H1 (cell line): ENCODE measurements around the gene UPF1. TPM values are rescaled to one million over a fixed set of nuclear protein-coding genes. Genes with fewer than 3 reads are reported as not detected.

Experiments
- CTCF ChIA-PET: fragments of 300-600 bp; sonication (Branson Sonifier 250); formaldehyde crosslinking; loops from one replicate; lab custom pipeline; 2021; ENCODE audit not compliant: partially characterized antibody; lab: Charles Lee
- POLR2A ChIA-PET: fragments of 300-600 bp; sonication (Branson Sonifier 250); formaldehyde crosslinking; loops from one replicate; lab custom pipeline; 2021; ENCODE audit warnings: inconsistent platforms; ENCODE audit not compliant: partially characterized antibody; lab: Charles Lee
- DNase-seq, 2 experiments: peaks; one replicate each; pipeline versions ENCODE4 v3.0.0 to v3.0.0-alpha.2; 2010 to 2022; ENCODE audit warnings: low spot score in 2 of 2, low read depth in 1 of 2, mixed read lengths in 1 of 2
- FAIRE-seq: peaks from 2 replicates; lab custom pipeline; 2011; peaks lifted over from hg19 to GRCh38; lab: Jason Lieb, UNC
- H2AFZ ChIP-seq: 2 replicates; pipeline ENCODE4 v1.8.1; 2012; ENCODE audit warnings: low read length, inconsistent platforms
- H2AK5ac ChIP-seq: 2 replicates; pipeline ENCODE4 v1.6.1; 2013; ENCODE audit warnings: low read depth, low read length
- H2BK120ac ChIP-seq: replicated peaks from 2 replicates; pipeline ENCODE3; 2013; ENCODE audit warnings: low read depth, low read length, inconsistent platforms
- H2BK12ac ChIP-seq: 2 replicates; pipeline ENCODE4 v1.6.1; 2013; ENCODE audit warnings: low read depth, low read length
- H2BK15ac ChIP-seq: 2 replicates; pipeline ENCODE4 v1.6.1; 2013; ENCODE audit warnings: low read length
- H2BK20ac ChIP-seq: 2 replicates; pipeline ENCODE4 v1.6.1; 2013; ENCODE audit warnings: low read length
- H2BK5ac ChIP-seq: 2 replicates; pipeline ENCODE4 v1.6.1; 2013; ENCODE audit warnings: low read depth, low read length
- H3K14ac ChIP-seq: 2 replicates; pipeline ENCODE4 v1.6.1; 2013; ENCODE audit warnings: inconsistent platforms; ENCODE audit not compliant: insufficient read length
- H3K18ac ChIP-seq: 2 replicates; pipeline ENCODE4 v1.6.1; 2013; ENCODE audit warnings: low read length; ENCODE audit errors: extremely low read depth
- H3K23ac ChIP-seq: 2 replicates; pipeline ENCODE4 v1.6.1; 2013; ENCODE audit warnings: inconsistent platforms; ENCODE audit not compliant: insufficient read length
- H3K23me2 ChIP-seq: 2 replicates; pipeline ENCODE4 v1.6.1; 2013; ENCODE audit warnings: low read depth, low read length
- H3K27ac ChIP-seq: 2 replicates; pipeline ENCODE4 v1.6.1; 2011; ENCODE audit warnings: low read depth, low read length, inconsistent platforms
- H3K27me3 ChIP-seq, 4 experiments: replicated peaks in 1 of 4; 1 replicate in 1 of 4; 2 replicates in 3 of 4; pipeline versions ENCODE4 v1.6.1 to v1.8.1; 2011 to 2013; ENCODE audit warnings: low read length in 3 of 4, mild to moderate bottlenecking in 3 of 4, inconsistent platforms in 2 of 4, mixed read lengths in 2 of 4, moderate library complexity in 1 of 4; ENCODE audit not compliant: control insufficient read depth in 3 of 4, insufficient read depth in 3 of 4; ENCODE audit errors: extremely low read depth in 1 of 4
- H3K36me3 ChIP-seq, 4 experiments: 2 replicates each; pipeline versions ENCODE4 v1.6.1 to v1.8.1; 2011 to 2013; ENCODE audit warnings: mild to moderate bottlenecking in 4 of 4, low read length in 3 of 4, moderate library complexity in 2 of 4, control low read depth in 1 of 4, inconsistent platforms in 1 of 4; ENCODE audit not compliant: insufficient read depth in 4 of 4, control insufficient read depth in 2 of 4
- H3K4ac ChIP-seq: replicated peaks from 2 replicates; pipeline ENCODE3; 2013; ENCODE audit warnings: low read length, low read depth, mixed read lengths, inconsistent platforms; ENCODE audit not compliant: insufficient read length
- H3K4me1 ChIP-seq, 4 experiments: replicated peaks in 1 of 4; 1 replicate in 1 of 4; 2 replicates in 3 of 4; pipeline versions ENCODE4 v1.6.1 to v1.8.1; 2011 to 2013; ENCODE audit warnings: low read length in 3 of 4, inconsistent platforms in 2 of 4, mixed read lengths in 1 of 4; ENCODE audit not compliant: insufficient read depth in 4 of 4, control insufficient read depth in 3 of 4
- H3K4me2 ChIP-seq, 2 experiments: 2 replicates each; pipeline versions ENCODE4 v1.6.1 to v1.8.1; 2011 to 2013; ENCODE audit warnings: low read depth in 2 of 2, low read length in 2 of 2, control low read depth in 1 of 2, inconsistent platforms in 1 of 2, mild to moderate bottlenecking in 1 of 2; ENCODE audit not compliant: insufficient read depth in 1 of 2
- H3K4me3 ChIP-seq, 4 experiments: fragments of 200-600, 300-600 bp in 1 of 4; sonication (generic), shearing (Covaris generic), sonication (Bioruptor Twin) in 1 of 4; 2 replicates each; pipeline versions ENCODE4 v1.5.1 to v1.8.1; 2011 to 2016; ENCODE audit warnings: low read length in 4 of 4, low read depth in 3 of 4, control low read depth in 2 of 4, inconsistent platforms in 2 of 4, mild to moderate bottlenecking in 2 of 4, mixed read lengths in 1 of 4, moderate library complexity in 1 of 4; ENCODE audit not compliant: insufficient read depth in 2 of 4; ENCODE audit errors: extremely low read depth in 1 of 4
- H3K56ac ChIP-seq: replicated peaks from 2 replicates; pipeline ENCODE3; 2013; ENCODE audit warnings: low read depth, mild to moderate bottlenecking, mixed read lengths, low read length, inconsistent platforms; ENCODE audit not compliant: insufficient read length
- H3K79me1 ChIP-seq: 2 replicates; pipeline ENCODE4 v1.6.1; 2013; ENCODE audit warnings: low read depth, low read length, control low read depth
- H3K79me2 ChIP-seq, 2 experiments: 2 replicates each; pipeline versions ENCODE4 v1.6.1 to v1.8.1; 2012 to 2013; ENCODE audit warnings: low read length in 2 of 2, mild to moderate bottlenecking in 2 of 2, inconsistent platforms in 1 of 2; ENCODE audit not compliant: insufficient read depth in 2 of 2, control insufficient read depth in 1 of 2
- H3K9ac ChIP-seq, 4 experiments: replicated peaks in 1 of 4; 1 replicate in 1 of 4; 2 replicates in 3 of 4; pipeline versions ENCODE4 v1.6.1 to v1.8.1; 2011 to 2013; ENCODE audit warnings: low read depth in 3 of 4, low read length in 3 of 4, control low read depth in 2 of 4, mild to moderate bottlenecking in 2 of 4, moderate library complexity in 2 of 4, inconsistent platforms in 1 of 4; ENCODE audit errors: extremely low read depth in 1 of 4
- H3K9me3 ChIP-seq, 2 experiments: 2 replicates each; pipeline versions ENCODE4 v1.6.1 to v1.8.1; 2012 to 2013; ENCODE audit warnings: mild to moderate bottlenecking in 2 of 2, moderate library complexity in 2 of 2, control low read depth in 1 of 2, inconsistent platforms in 1 of 2, low read depth in 1 of 2, low read length in 1 of 2, mixed read lengths in 1 of 2; ENCODE audit not compliant: insufficient read depth in 2 of 2
- H4K20me1 ChIP-seq, 2 experiments: replicated peaks in 1 of 2; 2 replicates each; pipeline versions ENCODE3 to v1.8.1; 2011 to 2013; ENCODE audit warnings: inconsistent platforms in 2 of 2, low read length in 2 of 2, mild to moderate bottlenecking in 1 of 2; ENCODE audit not compliant: insufficient read depth in 2 of 2, control insufficient read depth in 1 of 2
- H4K5ac ChIP-seq: 2 replicates; pipeline ENCODE4 v1.6.1; 2013; ENCODE audit warnings: low read length, low read depth, mixed read lengths, inconsistent platforms; ENCODE audit not compliant: insufficient read length
- H4K8ac ChIP-seq: 2 replicates; pipeline ENCODE4 v1.8.0; 2013; ENCODE audit warnings: mild to moderate bottlenecking, moderate library complexity, low read length, inconsistent platforms; ENCODE audit not compliant: insufficient read depth; ENCODE audit errors: extremely low read depth
- H4K91ac ChIP-seq: replicated peaks from 2 replicates; pipeline ENCODE3; 2013; ENCODE audit warnings: low read length, mixed read lengths, inconsistent platforms; ENCODE audit not compliant: insufficient read length
- CEBPB ChIP-seq: IDR thresholded peaks from 2 replicates; pipeline ENCODE4 v1.6.1; 2012; ENCODE audit warnings: low read depth, low read length
- CHD1 ChIP-seq: IDR thresholded peaks from 2 replicates; pipeline ENCODE4 v1.6.1; 2012; ENCODE audit warnings: low read depth, low read length, improper control_type of control experiment
- GABPA ChIP-seq: IDR thresholded peaks from 2 replicates; pipeline ENCODE4 v1.6.1; 2011; ENCODE audit warnings: mild to moderate bottlenecking, low read length, moderate library complexity, borderline replicate concordance; ENCODE audit not compliant: insufficient read depth
- JUND ChIP-seq: IDR thresholded peaks from 2 replicates; pipeline ENCODE4 v1.6.1; 2011; ENCODE audit warnings: mild to moderate bottlenecking, improper control_type of control experiment, low read length
- SP1 ChIP-seq: IDR thresholded peaks from 2 replicates; pipeline ENCODE4 v1.6.1; 2011; ENCODE audit warnings: low read depth, low read length
- SRF ChIP-seq: IDR thresholded peaks from 2 replicates; pipeline ENCODE4 v1.6.1; 2011; ENCODE audit warnings: mild to moderate bottlenecking, low read depth, low read length, moderate library complexity
- WGBS, 2 experiments: shearing (Covaris generic) in 1 of 2; methylation state at CpG; one replicate each; pipeline versions ENCODE4 v1.1.6 to v1.1.7; 2013 to 2015; ENCODE audit warnings: low lambda C conversion rate in 2 of 2, mixed read lengths in 2 of 2, inconsistent platforms in 1 of 2, low coverage in 1 of 2, missing lambda C conversion rate in 1 of 2; ENCODE audit not compliant: insufficient replicate concordance in 2 of 2, insufficient coverage in 1 of 2, insufficient read length in 1 of 2; ENCODE audit errors: extremely low coverage in 1 of 2, missing lambda C conversion rate in 1 of 2; 5-methylcytosine and 5-hydroxymethylcytosine counted together
- polyA plus RNA-seq, 7 experiments: library from polyadenylated mRNA; depleted of rRNA in 3 of 7; stranded (reverse) in 5 of 7; unstranded in 2 of 7; fragments of >200 nt in 5 of 7; fragments of 200-250 nt in 2 of 7; gene quantifications; 1 replicate in 5 of 7; 2 replicates in 1 of 7; 4 replicates in 1 of 7; pipeline versions ENCODE4 v1.2.1 to v1.2.3, GENCODE V29; 2011 to 2013; ENCODE audit warnings: missing spikeins in 2 of 7, mixed read lengths in 2 of 7
- total RNA-seq: library from RNA; stranded (reverse); fragmentation: NEBNext Ultra II Directional; extraction: Animal tissue kit (Norgen Biotek cat#: 25700); gene quantifications from 2 replicates; pipeline ENCODE4 v1.2.1, GENCODE V29; 2021

Gene UPF1
- total and polyA plus RNA-seq, 2 of the 8 experiments (the other 6 are each of a cell fraction or from before 2014, with no cell fraction given) = 46.4 to 62.0 TPM

DNA sequence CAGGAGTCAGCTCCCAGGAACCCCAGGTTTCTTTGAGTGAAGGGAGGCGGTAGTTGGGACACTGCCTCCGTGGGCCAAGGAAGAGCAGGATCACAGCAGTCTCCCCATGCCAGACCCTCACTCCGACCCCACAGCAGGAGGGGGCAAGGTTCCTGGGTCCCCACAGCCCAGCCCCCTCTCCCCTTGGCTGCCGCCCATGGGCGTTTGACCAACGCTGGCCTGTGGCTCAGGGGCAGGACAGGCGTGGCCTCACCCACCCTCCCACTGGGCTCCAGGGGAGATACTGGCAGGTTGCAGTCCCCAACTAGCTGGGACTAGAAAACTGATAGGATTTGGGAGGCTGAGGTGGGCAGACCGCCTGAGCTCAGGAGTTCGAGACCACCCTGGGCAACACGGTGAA, 78.3 kb downstream of the UPF1 start:
- no peak overlapping the region for H3K23ac ChIP-seq
- no peaks in the 10 kb centered on the region; a peak in 1 of 4 replicates for H3K79me2 ChIP-seq
- no peak overlapping the region for H3K14ac ChIP-seq
- H3K36me3 ChIP-seq = peaks cover 0 to 26% (median 6%) of the 10 kb centered on the region in 4 experiments; a peak in 4 of 8 replicates
- no peak for DNase-seq
- H3K4me1 ChIP-seq = no peaks in the 10 kb centered on the region
- no peak overlapping the region for H2BK120ac ChIP-seq
- no peak overlapping the region for H4K5ac ChIP-seq
- no peak overlapping the region for H2BK12ac ChIP-seq
- H3K4ac ChIP-seq = no peak overlapping the region
- no peak overlapping the region for H3K56ac ChIP-seq
- H2BK20ac ChIP-seq = no peak overlapping the region
- H4K8ac ChIP-seq = peak overlapping the region; percentile 11; the same call in 1 of the 2 replicates
- H2AFZ ChIP-seq = no peak overlapping the region
- no peak overlapping the region for H3K9ac ChIP-seq
- H3K4me2 ChIP-seq = no peak overlapping the region
- TF ChIP-seq JUND (no peak), SP1 (no peak), GABPA (no peak), CEBPB (no peak), CHD1 (no peak), SRF (no peak)
- TF ChIP-seq, all 59 proteins: peak for 0
- no peaks in the 10 kb centered on the region for H3K27me3 ChIP-seq
- no peak overlapping the region for H2BK15ac ChIP-seq
- 92% methylated on average over 10 of the region's 10 CpGs; no CpG with 5 or more reads in 1 of the 2 experiments for WGBS, 2 experiments
- ChIA-PET POLR2A (interaction anchor here (0.9 to 3.2 kb wide), 4 partner anchors 9 to 30 kb away, joined by 3 to 13 read pairs (median 6); partner anchors contain the start of genes COPE and DDX49), CTCF (interaction anchor here (1.2 to 2.1 kb wide), 2 partner anchors 11 to 90 kb away, joined by 4 to 6 read pairs; no protein-coding TSS in a partner anchor)
- H2BK5ac ChIP-seq = no peak overlapping the region
- H3K18ac ChIP-seq = no peak overlapping the region
- no peaks in the 10 kb centered on the region for H3K9me3 ChIP-seq
- H3K27ac ChIP-seq = no peak overlapping the region
- H4K91ac ChIP-seq = no peak overlapping the region
- no peaks in the 10 kb centered on the region for H3K23me2 ChIP-seq
- FAIRE-seq = no peak
- peaks cover 6 to 23% of the 10 kb centered on the region in 2 experiments for H4K20me1 ChIP-seq
- peaks cover 8% of the 10 kb centered on the region for H3K79me1 ChIP-seq
- no peak overlapping the region for H2AK5ac ChIP-seq
- H3K4me3 ChIP-seq = no peak overlapping the region
